B cell (primary cell): ENCODE results near the gene SMIM10L2A. TPM values are rescaled to one million over a fixed set of nuclear protein-coding genes. Genes with fewer than 3 reads are reported as not detected.

Experiments
- ATAC-seq: fragments of 200-7000 bp; cut with Tn5 transposase; one replicate; pipeline ENCODE4 v1.10.0; 2021; ENCODE audit warnings: low read depth, mild to moderate bottlenecking, moderate number of reproducible peaks, moderate library complexity
- CTCF ChIA-PET: fragments of 350-600 bp; sonication (Branson Sonifier 250); formaldehyde crosslinking; loops from one replicate; lab custom pipeline; 2021; ENCODE audit warnings: antibody characterized with exemption, inconsistent platforms; lab: Charles Lee
- POLR2A ChIA-PET: fragments of 350-600 bp; sonication (Branson Sonifier 250); formaldehyde crosslinking; loops from one replicate; lab custom pipeline; 2021; ENCODE audit warnings: antibody characterized with exemption; lab: Charles Lee
- DNase-seq: peaks from one replicate; pipeline ENCODE4 v3.0.0; 2013
- H2AFZ ChIP-seq: 2 replicates; pipeline ENCODE4 v1.6.1; 2012; ENCODE audit warnings: mild to moderate bottlenecking, low read depth, low read length; ENCODE audit not compliant: insufficient read depth, poor library complexity, severe bottlenecking
- H3K27ac ChIP-seq, 2 donors: 1 replicate in 1 of 2; 2 replicates in 1 of 2; pipeline ENCODE4 v1.5.1; 2012 to 2013; ENCODE audit warnings: low read length in 2 of 2, mild to moderate bottlenecking in 2 of 2, moderate library complexity in 1 of 2
- H3K27me3 ChIP-seq, 4 experiments: fragments of 200-600 bp in 1 of 4; sonication (generic) in 1 of 4; replicated peaks in 1 of 4; 1 replicate in 2 of 4; 2 replicates in 2 of 4; pipeline versions ENCODE4 v1.6.1 to v1.7.0; 2013 to 2016; ENCODE audit warnings: low read length in 3 of 4, mild to moderate bottlenecking in 2 of 4, mixed read lengths in 1 of 4, moderate library complexity in 1 of 4; ENCODE audit not compliant: insufficient read depth in 4 of 4, control insufficient read depth in 3 of 4; ENCODE audit errors: control extremely low read depth in 1 of 4
- H3K36me3 ChIP-seq, 2 experiments: replicated peaks in 1 of 2; 1 replicate in 1 of 2; 2 replicates in 1 of 2; pipeline versions ENCODE4 v1.6.1 to v1.7.1; 2013; ENCODE audit warnings: low read length in 1 of 2; ENCODE audit not compliant: insufficient read depth in 2 of 2, control insufficient read depth in 1 of 2; ENCODE audit errors: control extremely low read depth in 1 of 2, extremely low read depth in 1 of 2
- H3K4me1 ChIP-seq, 2 donors: fragments of 200-600 bp in 1 of 2; sonication (generic) in 1 of 2; 1 replicate in 1 of 2; 2 replicates in 1 of 2; pipeline versions ENCODE4 v1.5.1 to v1.6.1; 2013 to 2017; ENCODE audit warnings: low read length in 2 of 2; ENCODE audit not compliant: control insufficient read depth in 2 of 2, insufficient read depth in 2 of 2
- H3K4me2 ChIP-seq: replicated peaks from 2 replicates; pipeline ENCODE3; 2012; ENCODE audit warnings: mild to moderate bottlenecking, low read depth, low read length; ENCODE audit not compliant: poor library complexity, severe bottlenecking
- H3K4me3 ChIP-seq, 5 experiments: fragments of 200-600 bp in 1 of 5; sonication (generic) in 1 of 5; 1 replicate in 3 of 5; 2 replicates in 2 of 5; pipeline versions ENCODE4 v1.5.1 to v1.7.0; 2011 to 2016; ENCODE audit warnings: low read length in 4 of 5, mild to moderate bottlenecking in 4 of 5, low read depth in 2 of 5, control low read depth in 1 of 5, moderate library complexity in 1 of 5; ENCODE audit not compliant: insufficient read depth in 1 of 5; ENCODE audit errors: control extremely low read depth in 1 of 5, extremely low read depth in 1 of 5
- H3K79me2 ChIP-seq: fragments of 200-600 bp; sonication (generic); one replicate; pipeline ENCODE4 v1.6.0; 2016; ENCODE audit warnings: low read length; ENCODE audit not compliant: control insufficient read depth, insufficient read depth
- H3K9ac ChIP-seq: fragments of 200-600 bp; sonication (generic); 2 replicates; pipeline ENCODE4 v1.6.1; 2017; ENCODE audit warnings: mild to moderate bottlenecking, low read length, moderate library complexity
- H3K9me3 ChIP-seq, 3 donors: one replicate each; pipeline versions ENCODE4 v1.6.1 to v1.7.1; 2013; ENCODE audit warnings: low read length in 2 of 3; ENCODE audit not compliant: control insufficient read depth in 2 of 3, insufficient read depth in 1 of 3; ENCODE audit errors: control extremely low read depth in 1 of 3
- H4K20me1 ChIP-seq: 2 replicates; pipeline ENCODE4 v1.6.0; 2012; ENCODE audit warnings: mild to moderate bottlenecking, low read length; ENCODE audit not compliant: insufficient read depth, control insufficient read depth, poor library complexity, severe bottlenecking
- H3K27ac Mint-ChIP-seq: one replicate; pipeline ENCODE4 v1.8.0; 2021; ENCODE audit warnings: mixed read lengths
- H3K27me3 Mint-ChIP-seq: one replicate; pipeline ENCODE4 v1.8.0; 2021; ENCODE audit warnings: mixed read lengths
- H3K4me1 Mint-ChIP-seq: one replicate; pipeline ENCODE4 v1.8.0; 2021; ENCODE audit warnings: mixed read lengths
- H3K4me3 Mint-ChIP-seq: one replicate; pipeline ENCODE4 v1.8.0; 2021; ENCODE audit warnings: mixed read lengths
- H3K9me3 Mint-ChIP-seq: one replicate; pipeline ENCODE4 v1.8.0; 2022; ENCODE audit warnings: mixed read lengths; ENCODE audit not compliant: insufficient read depth
- CTCF ChIP-seq: fragments of 200-600 bp; IDR thresholded peaks from one replicate; pipeline ENCODE4 v1.8.0; 2022; ENCODE audit warnings: antibody characterized with exemption, mild to moderate bottlenecking
- EZH2 ChIP-seq: IDR thresholded peaks from 2 replicates; pipeline ENCODE4 v1.6.1; 2012; ENCODE audit warnings: borderline replicate concordance, low read depth, mild to moderate bottlenecking, moderate library complexity, low read length; ENCODE audit not compliant: insufficient read depth, poor library complexity, severe bottlenecking
- WGBS: methylation state at CpG from one replicate; pipeline ENCODE4 v1.1.5; 2013; ENCODE audit warnings: missing lambda C conversion rate; ENCODE audit not compliant: insufficient coverage; 5-methylcytosine and 5-hydroxymethylcytosine counted together
- intact Hi-C: fragments of 100-400 bp; cut with micrococcal nuclease; formaldehyde crosslinking; loops from one replicate; pipeline ENCODE4 v1.10.0; 2022
- polyA plus RNA-seq: library from polyadenylated mRNA; depleted of rRNA; stranded (reverse); fragments of >200 nt; gene quantifications from 2 replicates; pipeline ENCODE4 v1.2.3, GENCODE V29; 2012
- total RNA-seq, 2 donors: library from RNA; stranded (reverse); fragments of 120-200 nt in 1 of 2; gene quantifications; 1 replicate in 1 of 2; 2 replicates in 1 of 2; pipeline versions ENCODE4 v1.2.3 to v1.2.4, GENCODE V29; 2013 to 2022

SMIM10L2A gene
- total and polyA plus RNA-seq, 2 donors (not counting 1 experiment from before 2014, with no cell fraction given), result 0.25 to 0.76 TPM

DNA sequence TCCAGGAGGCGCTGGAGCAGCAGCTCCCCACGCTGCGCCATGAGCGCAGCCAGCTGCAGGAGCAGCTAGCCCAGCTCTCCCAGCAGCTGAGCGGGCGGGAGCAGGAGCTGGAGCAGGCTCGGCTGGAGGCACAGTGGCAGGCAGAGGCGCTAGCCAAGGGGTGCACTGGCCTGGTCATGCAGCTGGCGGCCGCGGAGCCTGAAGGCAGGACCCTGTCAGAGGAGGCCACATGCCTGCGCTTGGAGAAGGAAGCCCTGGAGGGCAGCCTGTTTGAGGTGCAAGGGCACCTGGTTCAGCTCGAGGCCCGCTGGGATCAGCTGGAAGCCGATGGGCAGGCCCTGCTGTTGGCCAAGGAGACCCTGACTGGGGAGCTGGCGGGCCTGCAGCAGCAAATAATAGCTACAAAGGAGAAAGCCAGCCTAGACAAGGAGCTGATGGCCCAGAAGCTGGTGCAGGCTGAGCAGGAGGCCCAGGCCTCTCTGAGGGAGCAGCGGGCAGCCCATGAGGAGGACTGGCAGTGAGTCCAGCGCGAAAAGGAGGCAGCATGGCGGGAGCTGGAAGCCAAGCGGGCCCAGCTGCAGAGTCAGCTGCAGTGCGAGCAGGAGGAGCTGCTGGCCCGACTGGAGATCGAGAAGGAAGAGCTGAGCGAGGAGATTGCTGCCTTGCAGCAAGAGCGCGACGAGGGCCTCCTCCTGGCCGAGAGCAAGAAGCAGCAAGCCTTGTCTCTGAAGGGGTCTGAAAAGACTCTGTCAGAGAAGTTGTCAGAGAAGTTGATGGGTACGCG, 13.6 kb downstream of the SMIM10L2A start:
- DNase-seq (no peak), ATAC-seq (no peak)
- Histone ChIP-seq H4K20me1 (no peaks in the 10 kb centered on the region), H3K9ac (no peak overlapping the region), H3K4me2 (no peak overlapping the region), H3K4me3 (no peak overlapping the region), H2AFZ (no peak overlapping the region), H3K4me1 (no peaks in the 10 kb centered on the region), H3K9me3 (peaks cover 0 to 3% (median 0%) of the 10 kb centered on the region in 3 donors), H3K79me2 (no peaks in the 10 kb centered on the region), H3K27me3 (peaks cover 0 to 5% (median 0%) of the 10 kb centered on the region in 4 experiments), H3K27ac (no peak overlapping the region), H3K36me3 (no peaks in the 10 kb centered on the region)
- CTCF ChIA-PET, result no interaction called here
- H3K27me3 Mint-ChIP-seq, result peaks cover under 1% of the 10 kb centered on the region
- H3K4me1 Mint-ChIP-seq, result no peaks in the 10 kb centered on the region
- no peak overlapping the region for H3K4me3 Mint-ChIP-seq
- POLR2A ChIA-PET, result no interaction called here
- peaks cover 2% of the 10 kb centered on the region for H3K9me3 Mint-ChIP-seq
- intact Hi-C loops, result no loop called here
- H3K27ac Mint-ChIP-seq, result no peak overlapping the region
- TF ChIP-seq EZH2, result no peak
- TF ChIP-seq CTCF, result no peak
- WGBS, result 95% methylated on average over 28 of the region's 31 CpGs

DNA sequence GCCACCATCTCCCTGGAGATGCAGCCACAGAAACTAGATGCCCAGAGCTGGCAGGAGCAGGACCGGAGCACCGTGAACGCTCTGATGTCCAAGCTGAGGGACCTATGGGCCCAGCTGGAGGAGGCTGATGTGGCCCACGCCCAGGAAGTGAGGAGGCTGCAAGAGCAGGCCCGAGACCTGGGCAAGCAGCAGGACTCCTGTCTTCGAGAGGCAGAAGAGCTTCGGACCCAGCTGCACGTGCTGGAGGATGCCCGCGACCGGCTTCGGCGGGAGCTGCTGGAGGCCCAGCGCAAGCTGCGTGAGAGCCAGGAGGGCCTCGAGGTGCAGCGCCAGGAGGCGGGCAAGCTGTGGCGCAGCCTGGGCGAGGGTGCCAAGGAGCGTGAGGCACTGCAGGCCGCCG, 14.2 kb downstream of the SMIM10L2A start:
- no peak overlapping the region for H2AFZ ChIP-seq
- POLR2A ChIA-PET, result no interaction called here
- H3K9me3 Mint-ChIP-seq, result peaks cover 2% of the 10 kb centered on the region
- 91% methylated on average over 23 of the region's 23 CpGs for WGBS
- no peak overlapping the region for H3K4me3 Mint-ChIP-seq
- no peaks in the 10 kb centered on the region for H3K79me2 ChIP-seq
- DNase-seq (no peak), ATAC-seq (no peak)
- H3K27me3 Mint-ChIP-seq, result no peaks in the 10 kb centered on the region
- no peaks in the 10 kb centered on the region for H3K9me3 ChIP-seq
- no peaks in the 10 kb centered on the region for H4K20me1 ChIP-seq
- H3K36me3 ChIP-seq, result no peaks in the 10 kb centered on the region
- H3K4me1 Mint-ChIP-seq, result no peaks in the 10 kb centered on the region
- CTCF ChIA-PET, result no interaction called here
- intact Hi-C loops, result no loop called here
- H3K4me1 ChIP-seq, result no peaks in the 10 kb centered on the region
- no peak overlapping the region for H3K27ac Mint-ChIP-seq
- H3K9ac ChIP-seq, result no peak overlapping the region
- H3K27ac ChIP-seq, result no peak overlapping the region
- no peak overlapping the region for H3K4me3 ChIP-seq
- peaks cover 0 to under 1% (median 0%) of the 10 kb centered on the region in 4 experiments for H3K27me3 ChIP-seq
- H3K4me2 ChIP-seq, result no peak overlapping the region
- TF ChIP-seq CTCF, result no peak
- no peak for TF ChIP-seq EZH2
